GM04504 (cell line): Measurements from ENCODE around the gene MCM5.

Experiments used
- DNase-seq: peaks from one replicate; pipeline ENCODE4 v3.0.0-alpha.2; 2012; ENCODE audit warnings: low read depth

The MCM5 gene

GRCh38 chr22:35403356-35403755 is 3.4 kb downstream of the MCM5 start:
- no peak for DNase-seq

DNA sequence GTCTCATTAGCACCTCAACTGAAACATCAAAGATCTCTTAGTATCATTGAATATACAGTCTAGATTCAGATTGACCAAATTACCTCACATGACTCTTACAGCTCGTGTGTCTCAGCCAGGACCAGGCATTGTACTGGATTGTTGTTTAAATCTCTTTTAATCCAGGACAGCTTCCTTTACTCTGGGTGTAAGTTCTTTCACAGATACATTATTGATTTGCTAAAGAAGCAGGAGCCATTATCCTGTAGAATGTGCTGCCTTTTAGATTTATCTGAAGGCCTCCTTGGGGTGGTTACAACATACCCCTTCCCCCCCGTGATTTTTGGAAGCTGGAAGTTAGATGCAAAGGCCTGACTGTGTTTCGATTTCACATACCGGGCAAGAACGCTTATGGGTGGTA is 4.2 kb downstream of the MCM5 start:
- DNase-seq, result no peak

- DNase-seq, result no peak
These were observed 6.5 kb downstream of the MCM5 start for GRCh38 chr22:35406443-35406842.

- no peak for DNase-seq
These were observed 7.4 kb downstream of the MCM5 start for GRCh38 chr22:35407362-35407761.

DNA sequence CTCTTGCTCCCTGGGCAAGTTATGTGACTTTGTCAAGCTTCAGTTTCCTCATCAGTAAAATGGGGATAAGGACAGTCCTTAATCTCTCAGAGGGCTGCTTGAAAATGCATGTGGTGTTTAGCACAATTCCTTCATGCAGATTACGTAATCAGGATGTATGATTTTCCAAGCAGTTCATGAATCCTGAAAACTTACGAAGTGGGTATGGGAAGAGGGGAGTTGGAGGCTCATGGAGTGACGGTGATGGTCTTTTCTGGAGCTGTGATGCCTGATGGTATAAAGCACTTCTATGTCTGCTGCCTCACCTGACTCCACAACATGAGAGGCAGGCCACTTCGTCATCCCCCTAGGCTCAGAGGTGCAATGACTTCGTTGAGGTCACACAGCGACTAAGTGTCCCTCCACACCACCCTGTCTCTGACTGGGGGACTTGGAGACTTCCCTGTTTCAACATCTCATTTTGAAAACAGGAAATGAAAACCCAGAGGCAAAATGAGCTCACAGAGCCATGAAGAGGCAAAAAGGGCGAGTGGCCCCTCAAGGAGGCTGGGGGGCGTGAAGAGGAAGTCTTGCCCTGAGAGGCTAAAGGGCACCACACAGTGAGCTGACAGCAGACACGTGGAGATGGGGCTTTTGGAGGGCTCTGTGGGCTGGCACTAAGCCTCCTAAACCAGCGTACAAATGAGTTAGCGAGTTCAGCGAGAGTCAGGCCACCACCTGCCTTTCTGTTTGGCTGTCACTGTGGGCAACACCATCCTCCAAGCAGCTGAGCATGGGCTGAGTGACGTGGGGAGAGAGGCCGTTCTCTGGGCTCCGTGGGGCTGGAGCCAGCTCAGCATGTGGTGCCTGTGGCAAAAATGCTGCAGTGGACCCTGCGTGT is 10.1 kb downstream of the MCM5 start:
- DNase-seq, result no peak

DNA sequence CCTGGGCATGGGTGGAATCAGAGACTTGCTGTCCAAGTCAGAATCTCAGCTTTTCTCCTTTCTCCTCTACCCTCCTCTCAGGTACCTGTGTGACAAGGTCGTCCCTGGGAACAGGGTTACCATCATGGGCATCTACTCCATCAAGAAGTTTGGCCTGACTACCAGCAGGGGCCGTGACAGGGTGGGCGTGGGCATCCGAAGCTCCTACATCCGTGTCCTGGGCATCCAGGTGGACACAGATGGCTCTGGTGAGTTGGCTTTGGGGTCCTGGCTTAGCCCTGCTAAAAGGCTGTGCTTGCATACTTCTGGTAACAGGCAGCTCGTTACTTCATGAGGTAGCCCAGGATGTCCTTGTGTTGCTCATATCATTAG is 10.7 kb downstream of the MCM5 start:
- DNase-seq, result no peak

- DNase-seq, result no peak
These were observed 11.2 kb downstream of the MCM5 start for GRCh38 chr22:35411102-35411501.

GRCh38 chr22:35413624-35414023 is 13.7 kb downstream of the MCM5 start:
- DNase-seq, result no peak

DNA sequence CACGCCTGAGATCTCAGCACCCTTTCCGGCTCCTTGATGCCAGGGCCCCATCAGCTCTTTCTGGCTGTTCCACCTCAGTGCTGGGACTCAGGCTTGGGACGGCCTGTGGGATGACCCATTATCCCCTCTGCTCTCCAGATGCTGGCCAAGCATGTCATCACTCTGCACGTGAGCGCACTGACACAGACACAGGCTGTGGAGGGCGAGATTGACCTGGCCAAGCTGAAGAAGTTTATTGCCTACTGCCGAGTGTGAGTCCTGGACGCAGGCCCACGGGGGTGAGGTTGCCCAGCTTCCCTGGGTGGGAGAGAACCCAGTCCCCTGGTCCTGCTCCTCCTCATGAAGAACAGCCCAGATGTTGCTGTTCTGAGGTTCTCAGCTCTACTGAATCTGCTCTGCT is 17.7 kb downstream of the MCM5 start:
- DNase-seq, result no peak

DNA sequence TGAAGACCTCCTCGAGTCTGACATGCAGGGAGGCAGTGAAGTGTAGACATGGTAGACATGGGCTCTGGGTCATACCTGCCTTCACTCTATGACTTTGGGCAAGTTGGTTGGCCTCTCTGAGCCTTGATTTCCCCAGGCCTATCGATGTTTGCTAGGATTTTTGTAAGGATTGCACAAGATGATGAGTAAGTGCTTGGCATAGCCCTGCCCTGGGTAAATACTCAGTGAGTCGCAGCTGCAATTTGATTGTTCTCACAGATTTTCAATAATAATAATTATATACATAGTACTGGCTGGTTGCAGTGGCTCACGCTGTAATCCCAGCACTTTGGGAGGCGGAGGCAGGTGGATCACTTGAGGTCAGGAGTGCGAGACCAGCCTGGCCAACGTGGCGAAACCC is 18.1 kb downstream of the MCM5 start:
- no peak for DNase-seq

DNA sequence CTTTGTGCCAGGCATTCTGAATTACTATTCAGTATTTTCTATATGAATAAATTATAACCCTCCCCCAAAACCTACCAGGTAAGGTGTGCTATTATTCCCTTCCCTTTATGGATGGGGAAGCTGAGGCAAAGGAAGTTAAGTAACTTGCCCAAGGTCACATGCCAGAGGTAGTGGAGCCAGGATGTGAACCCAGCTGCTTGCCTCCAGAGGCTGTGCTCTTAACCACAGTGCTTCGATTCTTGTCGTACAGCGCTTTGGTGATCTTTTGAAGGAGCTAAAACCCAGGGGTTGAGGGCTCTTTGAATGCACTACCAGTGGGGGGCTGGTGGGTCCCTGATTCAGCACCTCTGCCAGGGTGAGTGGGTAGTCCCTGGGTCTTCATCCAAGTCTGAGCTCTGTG is 18.8 kb downstream of the MCM5 start:
- DNase-seq, result no peak

GRCh38 chr22:35419756-35420155 is 19.8 kb downstream of the MCM5 start:
- no peak for DNase-seq

- DNase-seq, result no peak
These were observed 21.2 kb downstream of the MCM5 start for GRCh38 chr22:35421121-35421520.

- DNase-seq, result no peak
These were observed 22.2 kb downstream of the MCM5 start for GRCh38 chr22:35422145-35422544.

DNA sequence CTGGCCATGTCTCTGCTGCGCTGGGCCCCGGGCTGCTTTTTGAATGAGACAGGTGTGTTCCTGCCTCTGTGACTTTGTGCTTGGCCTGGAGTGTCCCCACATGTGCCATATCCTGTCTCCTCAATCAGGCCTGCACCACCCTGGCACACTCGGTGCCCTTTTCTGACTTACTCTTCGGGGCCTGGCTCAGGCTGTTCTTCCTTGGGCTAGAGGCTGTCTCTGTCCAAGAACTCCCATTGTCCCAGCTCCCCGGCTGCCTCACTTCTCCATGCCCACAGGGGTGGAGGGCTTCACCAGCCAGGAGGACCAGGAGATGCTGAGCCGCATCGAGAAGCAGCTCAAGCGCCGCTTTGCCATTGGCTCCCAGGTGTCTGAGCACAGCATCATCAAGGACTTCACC is 23.0 kb downstream of the MCM5 start:
- DNase-seq, result no peak

DNA sequence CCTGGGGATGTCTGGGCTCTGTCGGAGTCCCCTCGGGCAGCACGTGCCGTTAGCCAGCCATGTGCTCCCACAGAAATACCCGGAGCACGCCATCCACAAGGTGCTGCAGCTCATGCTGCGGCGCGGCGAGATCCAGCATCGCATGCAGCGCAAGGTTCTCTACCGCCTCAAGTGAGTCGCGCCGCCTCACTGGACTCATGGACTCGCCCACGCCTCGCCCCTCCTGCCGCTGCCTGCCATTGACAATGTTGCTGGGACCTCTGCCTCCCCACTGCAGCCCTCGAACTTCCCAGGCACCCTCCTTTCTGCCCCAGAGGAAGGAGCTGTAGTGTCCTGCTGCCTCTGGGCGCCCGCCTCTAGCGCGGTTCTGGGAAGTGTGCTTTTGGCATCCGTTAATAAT is 24.1 kb downstream of the MCM5 start:
- DNase-seq, result no peak

DNA sequence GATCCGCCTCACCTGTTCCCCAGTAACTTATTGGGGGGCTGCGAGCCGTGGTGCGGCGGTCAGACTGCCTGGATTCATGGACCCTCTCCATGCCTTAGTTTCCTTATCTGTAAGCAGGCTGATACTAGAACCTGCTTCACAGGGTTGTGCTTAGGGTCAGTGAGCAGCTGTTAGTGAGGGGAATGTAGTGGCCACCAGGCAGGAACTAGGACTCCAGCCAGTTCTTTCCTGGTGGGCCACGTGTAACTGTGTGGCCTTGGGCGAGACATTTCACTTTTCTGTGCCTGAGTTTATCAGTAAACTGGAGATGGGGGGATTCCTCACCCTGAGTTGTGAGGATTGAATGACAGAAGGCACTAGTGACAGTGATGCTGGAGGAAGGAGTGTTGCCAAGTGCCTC is 24.8 kb downstream of the MCM5 start:
- no peak for DNase-seq

DNA sequence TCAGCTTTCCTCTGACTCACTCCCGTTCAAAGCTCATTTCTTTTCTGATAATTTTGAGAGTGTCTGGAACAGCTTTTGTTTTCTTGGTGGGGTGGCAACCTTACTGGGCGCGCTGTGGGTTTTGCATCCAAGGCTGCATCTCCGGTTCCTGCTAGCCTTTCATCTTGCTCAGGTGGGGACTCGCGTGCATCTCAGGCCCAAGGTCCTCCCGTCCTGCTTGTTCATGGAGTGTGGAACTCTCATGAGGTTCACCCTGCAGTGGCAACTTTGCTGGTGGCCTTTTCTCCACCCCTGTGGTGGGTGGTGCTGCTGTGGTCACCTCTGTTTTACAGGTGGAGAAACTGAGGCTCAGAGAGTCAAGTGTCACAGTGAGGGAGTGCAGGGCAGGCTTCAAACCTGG is 25.6 kb downstream of the MCM5 start:
- no peak for DNase-seq

DNA sequence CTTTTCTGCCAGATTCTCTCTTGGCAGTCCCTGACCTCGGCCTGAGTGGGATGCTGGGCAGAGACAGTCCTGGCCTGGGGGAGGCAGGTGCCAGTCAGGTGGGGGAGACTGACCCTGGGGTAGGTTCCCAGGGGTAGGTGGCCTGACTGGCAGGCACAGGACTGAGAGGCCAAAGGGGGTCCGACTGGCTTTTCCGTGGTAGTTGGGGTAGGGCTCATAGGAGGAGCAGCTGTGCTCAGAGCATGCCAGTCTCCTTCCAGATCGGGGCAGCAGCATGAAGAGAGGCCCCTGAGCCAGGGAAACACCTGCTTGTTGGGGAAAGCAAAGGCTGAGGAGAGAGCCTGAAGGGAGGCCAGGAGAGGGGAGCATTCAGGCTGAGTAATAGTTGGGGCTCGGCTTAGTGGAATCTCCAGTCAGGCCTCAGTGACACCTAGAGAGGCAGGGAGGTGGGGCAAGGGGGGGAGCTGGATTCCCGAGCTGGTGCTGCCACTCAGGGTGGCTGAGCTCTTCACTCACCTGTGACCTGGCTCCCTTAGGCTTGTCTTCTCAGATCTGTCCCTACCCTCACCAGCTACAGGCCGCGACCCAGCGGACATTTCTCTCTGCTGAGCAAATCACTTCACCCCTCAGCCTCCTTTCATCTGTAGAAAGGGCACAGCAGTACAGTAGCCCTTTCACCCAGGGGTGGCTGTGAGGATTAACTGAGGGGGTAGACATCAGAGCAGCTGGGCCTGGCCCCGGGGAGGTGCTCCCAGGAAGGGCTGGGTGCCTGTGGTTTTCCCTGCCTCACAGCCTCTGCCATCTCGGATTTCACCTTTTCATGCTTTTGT is 26.2 kb downstream of the MCM5 start:
- no peak for DNase-seq

GRCh38 chr22:35426801-35427140 is 26.8 kb downstream of the MCM5 start:
- DNase-seq, result no peak

DNA sequence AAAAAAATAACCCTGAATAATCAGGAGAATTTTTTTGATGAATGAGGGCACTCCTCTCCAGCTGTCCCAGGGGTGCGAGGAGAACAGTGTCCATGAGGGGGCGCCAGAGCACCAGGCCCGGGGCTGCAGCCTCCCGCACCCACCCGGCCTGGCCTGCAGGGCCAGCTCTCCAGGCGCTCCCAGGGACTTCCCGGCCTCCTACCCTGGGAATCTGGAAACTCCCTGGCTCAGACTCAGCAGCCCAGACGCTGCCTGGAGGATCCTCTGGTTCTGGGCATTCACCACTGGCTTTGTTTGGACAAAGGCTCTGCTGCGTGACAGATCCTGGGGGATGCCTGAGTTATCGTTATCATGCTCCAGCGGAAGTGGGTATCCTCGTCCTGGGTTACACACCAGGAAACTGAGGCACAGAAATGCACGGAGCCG is 31.0 kb downstream of the MCM5 start:
- DNase-seq, result peak; percentile 88

DNA sequence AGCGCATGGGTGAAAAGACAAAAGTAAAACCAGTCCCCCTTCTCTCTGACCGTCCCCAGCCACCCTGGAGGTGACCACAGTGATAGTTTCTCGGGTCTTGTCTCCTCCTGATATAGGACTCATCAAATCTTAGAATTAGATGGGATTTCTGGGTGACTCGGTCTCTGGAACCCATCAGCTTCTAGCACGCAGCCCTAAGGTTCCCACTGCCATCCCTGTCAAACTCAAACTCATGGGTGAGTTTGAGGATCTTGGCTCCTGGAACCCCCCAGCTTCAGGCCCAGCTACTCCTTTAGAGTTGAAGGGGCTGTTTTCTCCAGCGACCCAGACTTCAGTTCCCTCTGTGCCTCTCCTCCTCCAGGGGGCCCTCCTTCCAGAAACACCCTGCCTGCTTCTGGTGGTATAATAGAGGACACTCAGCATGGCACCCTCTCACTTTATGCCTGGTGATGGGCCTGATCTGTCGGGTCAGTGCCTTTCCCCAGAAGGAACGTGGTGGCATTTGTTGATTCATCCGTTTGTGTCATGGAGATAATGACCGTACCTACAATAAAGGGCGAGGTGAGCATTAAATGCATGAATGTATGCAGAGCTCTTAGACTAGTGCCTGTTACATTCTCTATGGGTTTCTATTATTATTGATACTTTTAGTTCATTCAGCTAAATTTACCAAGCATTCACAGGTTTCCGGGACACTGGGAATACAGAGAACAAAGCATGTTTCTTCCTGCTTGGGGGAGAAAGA is 31.7 kb downstream of the MCM5 start:
- DNase-seq, result no peak
